ENCODE measurements around the gene LARGE1. TPM values are rescaled to one million over a fixed set of nuclear protein-coding genes. Genes with fewer than 3 reads are reported as not detected.
A peak's percentile ranks its signal among the peaks of the same experiment; 100 is the strongest.

LARGE1 gene
- total RNA-seq, 4 donors from 2014 or later: 18.7 to 82.1 (median 39.2) TPM

- DNase-seq: no peak
- Histone ChIP-seq H3K9me3 (no peaks in the 10 kb centered on the region), H3K27ac (no peak overlapping the region), H3K27me3 (no peaks in the 10 kb centered on the region), H3K36me3 (no peaks in the 10 kb centered on the region), H3K4me3 (no peak overlapping the region), H3K4me1 (no peaks in the 10 kb centered on the region)
- intact Hi-C loops (cut with DNase I; ENCODE audit: low total_unique reads): no loop called here
- TF ChIP-seq, protein P1, sequence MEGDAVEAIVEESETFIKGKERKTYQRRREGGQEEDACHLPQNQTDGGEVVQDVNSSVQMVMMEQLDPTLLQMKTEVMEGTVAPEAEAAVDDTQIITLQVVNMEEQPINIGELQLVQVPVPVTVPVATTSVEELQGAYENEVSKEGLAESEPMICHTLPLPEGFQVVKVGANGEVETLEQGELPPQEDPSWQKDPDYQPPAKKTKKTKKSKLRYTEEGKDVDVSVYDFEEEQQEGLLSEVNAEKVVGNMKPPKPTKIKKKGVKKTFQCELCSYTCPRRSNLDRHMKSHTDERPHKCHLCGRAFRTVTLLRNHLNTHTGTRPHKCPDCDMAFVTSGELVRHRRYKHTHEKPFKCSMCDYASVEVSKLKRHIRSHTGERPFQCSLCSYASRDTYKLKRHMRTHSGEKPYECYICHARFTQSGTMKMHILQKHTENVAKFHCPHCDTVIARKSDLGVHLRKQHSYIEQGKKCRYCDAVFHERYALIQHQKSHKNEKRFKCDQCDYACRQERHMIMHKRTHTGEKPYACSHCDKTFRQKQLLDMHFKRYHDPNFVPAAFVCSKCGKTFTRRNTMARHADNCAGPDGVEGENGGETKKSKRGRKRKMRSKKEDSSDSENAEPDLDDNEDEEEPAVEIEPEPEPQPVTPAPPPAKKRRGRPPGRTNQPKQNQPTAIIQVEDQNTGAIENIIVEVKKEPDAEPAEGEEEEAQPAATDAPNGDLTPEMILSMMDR (IDR thresholded peaks at IDR 0.05): no peak
- no peak for TF ChIP-seq POLR2A (IDR thresholded peaks at IDR 0.05)
These were observed 337.4 kb downstream of the LARGE1 start for GRCh38 chr22:33582822-33583400.

- intact Hi-C loops (cut with DNase I; ENCODE audit: low total_unique reads): no loop called here
- Histone ChIP-seq H3K36me3 (no peaks in the 10 kb centered on the region), H3K4me3 (no peak overlapping the region), H3K4me1 (no peaks in the 10 kb centered on the region), H3K9me3 (no peaks in the 10 kb centered on the region), H3K27me3 (no peaks in the 10 kb centered on the region), H3K27ac (no peak overlapping the region)
- no peak for DNase-seq
- TF ChIP-seq, protein P1 (IDR thresholded peaks at IDR 0.05): no peak
- TF ChIP-seq POLR2A (IDR thresholded peaks at IDR 0.05): no peak
These were observed 340.0 kb downstream of the LARGE1 start for GRCh38 chr22:33580310-33580709.

- peak; percentile 31 to 36 for DNase-seq
- Histone ChIP-seq H3K36me3 (no peaks in the 10 kb centered on the region), H3K27me3 (no peaks in the 10 kb centered on the region), H3K9me3 (no peaks in the 10 kb centered on the region), H3K4me3 (no peak overlapping the region), H3K27ac (no peak overlapping the region), H3K4me1 (no peaks in the 10 kb centered on the region)
- intact Hi-C loops (cut with DNase I; ENCODE audit: low total_unique reads): no loop called here
- TF ChIP-seq, protein P1 (IDR thresholded peaks at IDR 0.05): peak; percentile 64 to 76 (median 70)
- TF ChIP-seq POLR2A (IDR thresholded peaks at IDR 0.05): no peak
These were observed 340.7 kb downstream of the LARGE1 start for GRCh38 chr22:33579448-33580093.

DNA sequence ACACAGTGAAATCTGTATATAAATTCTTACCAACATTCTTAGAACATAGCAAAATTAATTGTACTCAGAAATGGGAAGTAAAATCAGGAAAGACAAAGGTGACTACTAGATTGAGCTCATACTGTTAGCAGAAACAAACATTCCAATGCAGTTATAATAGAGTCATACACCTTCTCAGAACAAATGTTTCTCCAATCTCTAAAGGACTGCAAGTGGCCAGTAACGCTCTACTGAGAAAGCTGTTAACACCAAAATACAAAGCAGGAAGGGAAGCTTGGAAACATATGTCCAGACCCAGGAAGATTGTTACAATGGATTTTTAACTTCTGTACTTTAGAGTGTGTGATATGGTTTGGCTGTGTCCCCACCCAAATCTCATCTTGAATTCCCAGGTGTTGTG is 341.5 kb downstream of the LARGE1 start:
- no peak for DNase-seq
- Histone ChIP-seq H3K36me3 (no peaks in the 10 kb centered on the region), H3K27ac (no peak overlapping the region), H3K4me1 (no peaks in the 10 kb centered on the region), H3K4me3 (no peak overlapping the region), H3K27me3 (no peaks in the 10 kb centered on the region), H3K9me3 (no peaks in the 10 kb centered on the region)
- no peak for TF ChIP-seq POLR2A (IDR thresholded peaks at IDR 0.05)
- TF ChIP-seq, protein P1 (IDR thresholded peaks at IDR 0.05): no peak
- intact Hi-C loops (cut with DNase I; ENCODE audit: low total_unique reads): no loop called here

- no peaks in the 10 kb centered on the region for H3K36me3 ChIP-seq
- H3K4me1 ChIP-seq: no peaks in the 10 kb centered on the region
- no peaks in the 10 kb centered on the region for H3K9me3 ChIP-seq
- TF ChIP-seq POLR2A (IDR thresholded peaks at IDR 0.05): no peak
- TF ChIP-seq, protein P1 (IDR thresholded peaks at IDR 0.05): no peak
- no peak for DNase-seq
- H3K27me3 ChIP-seq: no peaks in the 10 kb centered on the region
- no peak overlapping the region for H3K27ac ChIP-seq
- no peak overlapping the region for H3K4me3 ChIP-seq
- intact Hi-C loops (cut with DNase I; ENCODE audit: low total_unique reads): no loop called here
These were observed 342.3 kb downstream of the LARGE1 start for GRCh38 chr22:33577862-33578411.

Data from uterus (tissue), 4 donors.